Fibroblast of villous mesenchyme (primary cell): ENCODE results near the gene TDRD12. TPM values are rescaled to one million over a fixed set of nuclear protein-coding genes. Genes with fewer than 3 reads are reported as not detected.

Source experiments
- DNase-seq: peaks from one replicate; pipeline ENCODE4 v3.0.0-alpha.2; 2010; ENCODE audit warnings: low read depth
- H3K4me3 ChIP-seq: 2 replicates; pipeline ENCODE4 v1.5.1; 2011; ENCODE audit warnings: low read depth, mild to moderate bottlenecking, low read length
- CTCF ChIP-seq: IDR thresholded peaks from 2 replicates; pipeline ENCODE4 v1.5.1; 2012; ENCODE audit warnings: low read depth, mild to moderate bottlenecking, low read length; ENCODE audit not compliant: insufficient read depth
- total RNA-seq: library from RNA; depleted of rRNA; stranded (reverse); fragments of >200 nt; gene quantifications from 2 replicates; pipeline ENCODE4 v1.2.3, GENCODE V29; 2012

TDRD12 gene
- total RNA-seq, 1 donor: under 0.01 TPM

- no peak for TF ChIP-seq CTCF
- DNase-seq: no peak
- no peak overlapping the region for H3K4me3 ChIP-seq
Measured at GRCh38 chr19:32868206-32868950, 148.8 kb downstream of the TDRD12 start.

GRCh38 chr19:32869369-32869965, 149.9 kb downstream of the TDRD12 start, which contains the start of gene SLC7A9:
TSS of gene SLC7A9 (minus strand) at chr19:32869767. CDS start at chr19:32868534, 1,233 bp downstream.
- no peak for DNase-seq
- no peak within 1 kb of the TSS for H3K4me3 ChIP-seq
- no peak for TF ChIP-seq CTCF

- TF ChIP-seq CTCF: no peak
- H3K4me3 ChIP-seq: no peak overlapping the region
- no peak for DNase-seq
Measured at GRCh38 chr19:32869966-32870573, 150.5 kb downstream of the TDRD12 start.

- TF ChIP-seq CTCF: no peak
- no peak overlapping the region for H3K4me3 ChIP-seq
- DNase-seq: no peak
Measured at GRCh38 chr19:32870981-32871451, 151.4 kb downstream of the TDRD12 start.

GRCh38 chr19:32872391-32872790, 152.8 kb downstream of the TDRD12 start:
- TF ChIP-seq CTCF: no peak
- no peak for DNase-seq
- no peak overlapping the region for H3K4me3 ChIP-seq

- no peak for TF ChIP-seq CTCF
- H3K4me3 ChIP-seq: no peak overlapping the region
- no peak for DNase-seq
Measured at GRCh38 chr19:32873247-32873959, 153.8 kb downstream of the TDRD12 start.
